HT1080 (cell line): ENCODE measurements around the gene BFAR. TPM values are rescaled to one million over a fixed set of nuclear protein-coding genes. Genes with fewer than 3 reads are reported as not detected.
"Not testable (repeated sequence)": the region's sequence is repeated elsewhere in the genome, so short reads cannot be mapped to it uniquely, and the experiment has no call there.

Experiments used
- DNase-seq: peaks from one replicate; pipeline ENCODE4 v3.0.0-alpha.2; 2015; ENCODE audit warnings: low read depth
- polyA plus RNA-seq, 2 experiments: library from polyadenylated mRNA; depleted of rRNA; stranded (reverse); fragments of >200 nt; gene quantifications; 2 replicates each; pipeline ENCODE4 v1.2.3, GENCODE V29; 2015
- total RNA-seq: library from RNA; depleted of rRNA; stranded (reverse); fragments of >200 nt; shearing (Covaris generic); gene quantifications from 2 replicates; pipeline ENCODE4 v1.2.3, GENCODE V29; 2014; rRNA removed

BFAR gene, protein sequence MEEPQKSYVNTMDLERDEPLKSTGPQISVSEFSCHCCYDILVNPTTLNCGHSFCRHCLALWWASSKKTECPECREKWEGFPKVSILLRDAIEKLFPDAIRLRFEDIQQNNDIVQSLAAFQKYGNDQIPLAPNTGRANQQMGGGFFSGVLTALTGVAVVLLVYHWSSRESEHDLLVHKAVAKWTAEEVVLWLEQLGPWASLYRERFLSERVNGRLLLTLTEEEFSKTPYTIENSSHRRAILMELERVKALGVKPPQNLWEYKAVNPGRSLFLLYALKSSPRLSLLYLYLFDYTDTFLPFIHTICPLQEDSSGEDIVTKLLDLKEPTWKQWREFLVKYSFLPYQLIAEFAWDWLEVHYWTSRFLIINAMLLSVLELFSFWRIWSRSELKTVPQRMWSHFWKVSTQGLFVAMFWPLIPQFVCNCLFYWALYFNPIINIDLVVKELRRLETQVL
- total RNA-seq = 83.2 and 92.3 TPM in 2 replicates
- 98.4 and 101 TPM in 2 replicates for polyA plus RNA-seq (2015; cell fraction: cytosol; rRNA removed)
- polyA plus RNA-seq (2015; cell fraction: nucleus; rRNA removed) = 84.6 and 84.7 TPM in 2 replicates

- peak; percentile 98 for DNase-seq
Measured at GRCh38 chr16:14632693-14633569, at the start of gene BFAR. TSS of gene BFAR (plus strand) at chr16:14632951. CDS start at chr16:14644347, 11,396 bp downstream.

- no peak for DNase-seq
Measured at GRCh38 chr16:14585287-14585686, 47.5 kb upstream of the BFAR start.

DNA sequence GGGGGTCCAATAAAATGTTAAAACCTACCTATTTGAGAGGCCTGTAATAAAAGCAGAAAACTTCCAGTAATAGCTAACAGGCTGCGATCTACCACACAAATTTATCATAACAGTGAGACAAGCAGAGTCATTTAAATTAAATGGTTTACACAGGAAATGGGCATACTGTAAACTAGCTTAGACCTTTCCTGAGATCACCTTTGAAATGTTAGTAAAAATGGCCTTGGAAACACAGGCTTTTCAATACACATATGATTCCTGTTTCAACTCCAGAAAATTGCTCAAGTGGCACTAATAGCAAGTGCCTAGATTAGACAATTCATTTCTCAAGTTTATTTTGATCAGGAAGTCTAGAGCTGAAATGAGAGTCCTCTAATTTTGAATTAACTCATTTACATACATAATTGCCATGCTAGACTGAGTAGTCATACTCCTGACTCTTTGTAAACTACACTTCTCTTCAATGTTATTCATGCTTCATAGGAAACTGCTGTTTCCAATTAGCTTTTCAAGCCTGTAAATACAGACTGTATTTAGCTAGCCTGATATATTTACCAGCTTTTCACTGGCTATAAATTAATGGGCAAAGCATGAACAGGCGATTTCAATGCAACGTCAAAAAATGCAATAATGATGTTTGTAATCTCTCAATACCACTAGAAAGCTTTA, 46.0 kb upstream of the BFAR start:
- no peak for DNase-seq

DNA sequence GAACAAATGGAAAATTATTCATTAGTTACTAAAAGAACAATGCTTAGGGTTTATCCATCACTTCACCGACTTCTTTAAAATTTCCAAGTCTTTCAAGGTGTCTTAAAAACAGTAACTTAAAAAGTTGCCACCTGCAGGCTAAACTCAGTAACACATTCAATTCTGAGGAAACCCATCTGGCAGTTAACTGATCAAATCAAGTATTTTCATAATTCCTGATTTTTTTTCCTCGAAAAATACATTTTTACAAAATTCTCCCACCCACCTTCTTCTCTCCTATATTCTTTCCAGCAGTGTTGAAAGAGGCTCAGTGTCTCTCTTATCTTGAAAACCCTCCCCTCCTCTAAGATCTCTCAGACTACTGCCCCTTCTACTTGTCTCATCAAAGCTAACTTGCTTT, 32.6 kb upstream of the BFAR start:
- DNase-seq = no peak

GRCh38 chr16:14602443-14602963, 30.2 kb upstream of the BFAR start:
- no peak for DNase-seq

DNA sequence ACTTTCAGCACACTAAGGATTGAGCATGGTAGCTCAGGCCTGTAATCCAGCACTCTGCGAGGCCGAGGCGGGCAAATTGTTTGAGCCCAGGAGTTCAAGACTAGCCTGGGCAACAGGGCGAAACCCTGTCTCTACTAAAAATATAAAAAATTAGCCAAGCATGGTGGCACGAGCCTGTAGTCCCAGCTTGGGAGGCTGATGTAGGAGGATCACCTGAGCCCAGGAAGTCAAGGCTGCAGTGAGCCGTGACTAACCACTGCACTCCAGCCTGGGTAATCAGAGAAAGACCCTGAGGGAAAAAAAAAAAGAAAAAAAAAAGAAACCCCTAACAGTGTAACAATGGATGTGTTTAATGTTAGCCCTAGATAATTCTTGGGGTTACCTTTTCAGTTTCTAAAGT, 26.6 kb upstream of the BFAR start:
- DNase-seq = no peak

- DNase-seq = no peak
Measured at GRCh38 chr16:14608111-14608566, 24.6 kb upstream of the BFAR start.

DNA sequence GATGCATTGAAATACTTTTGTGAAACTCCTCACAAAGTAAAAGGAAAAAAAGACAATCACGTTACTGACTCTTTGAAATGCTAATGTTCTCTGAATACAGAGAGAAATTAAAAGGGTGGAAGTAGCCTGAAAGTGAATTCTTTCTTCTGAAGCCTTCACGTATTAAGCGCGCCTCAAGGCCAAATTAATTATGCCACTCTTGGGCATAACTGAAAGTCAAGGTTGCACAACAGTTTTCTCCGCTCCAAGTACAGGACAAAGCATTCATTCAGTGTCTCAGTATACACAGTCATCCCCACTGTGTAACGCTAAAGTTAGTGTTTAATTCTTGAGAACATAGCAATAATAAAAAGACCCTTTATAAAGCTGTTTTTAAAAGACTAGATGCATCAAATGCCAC, 24.1 kb upstream of the BFAR start:
- DNase-seq = no peak

DNA sequence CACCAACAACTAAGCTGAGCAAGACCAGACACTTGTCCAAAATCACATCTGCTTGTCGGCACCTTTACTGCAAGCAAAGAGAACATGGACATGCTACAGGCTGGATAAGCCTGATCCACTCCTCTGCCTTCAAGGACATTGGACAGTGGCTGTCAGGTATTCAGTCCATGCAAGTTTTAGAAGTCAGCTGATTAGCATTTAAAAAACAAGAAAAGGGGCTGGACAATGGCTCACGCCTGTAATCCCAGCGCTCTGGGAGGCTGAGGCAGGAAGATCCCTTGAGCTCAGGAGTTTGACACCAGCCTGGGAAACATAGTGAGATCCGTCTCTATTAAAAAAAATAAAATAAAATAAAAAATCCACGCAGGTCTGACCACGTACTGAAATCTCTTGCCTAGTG, 23.0 kb upstream of the BFAR start:
- DNase-seq = no peak

DNA sequence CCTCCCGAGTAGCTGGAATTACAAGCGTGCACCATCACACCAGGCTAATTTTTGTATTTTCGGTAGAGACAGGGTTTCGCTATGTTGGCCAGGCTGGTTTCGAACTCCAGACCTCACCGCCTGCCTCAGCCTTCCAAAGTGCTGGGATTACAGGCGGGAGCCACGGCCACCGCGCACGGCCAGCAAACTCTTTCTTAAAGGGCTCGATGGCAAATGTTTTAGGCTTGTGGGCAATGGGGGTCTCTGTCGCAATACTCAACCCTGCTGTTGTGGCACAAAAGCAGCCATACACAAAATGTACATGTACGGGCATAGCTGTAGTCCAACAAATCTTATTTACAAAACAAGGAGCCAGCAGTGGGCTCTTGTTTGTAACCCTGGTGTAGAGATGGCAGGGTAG, 21.1 kb upstream of the BFAR start:
- DNase-seq = no peak

- DNase-seq = no peak
Measured at GRCh38 chr16:14613991-14614390, 18.8 kb upstream of the BFAR start.

GRCh38 chr16:14616280-14616679, 16.5 kb upstream of the BFAR start:
- no peak for DNase-seq

- no peak for DNase-seq
Measured at GRCh38 chr16:14618566-14618965, 14.2 kb upstream of the BFAR start.

- DNase-seq = no peak
Measured at GRCh38 chr16:14627078-14627477, 5.7 kb upstream of the BFAR start.

DNA sequence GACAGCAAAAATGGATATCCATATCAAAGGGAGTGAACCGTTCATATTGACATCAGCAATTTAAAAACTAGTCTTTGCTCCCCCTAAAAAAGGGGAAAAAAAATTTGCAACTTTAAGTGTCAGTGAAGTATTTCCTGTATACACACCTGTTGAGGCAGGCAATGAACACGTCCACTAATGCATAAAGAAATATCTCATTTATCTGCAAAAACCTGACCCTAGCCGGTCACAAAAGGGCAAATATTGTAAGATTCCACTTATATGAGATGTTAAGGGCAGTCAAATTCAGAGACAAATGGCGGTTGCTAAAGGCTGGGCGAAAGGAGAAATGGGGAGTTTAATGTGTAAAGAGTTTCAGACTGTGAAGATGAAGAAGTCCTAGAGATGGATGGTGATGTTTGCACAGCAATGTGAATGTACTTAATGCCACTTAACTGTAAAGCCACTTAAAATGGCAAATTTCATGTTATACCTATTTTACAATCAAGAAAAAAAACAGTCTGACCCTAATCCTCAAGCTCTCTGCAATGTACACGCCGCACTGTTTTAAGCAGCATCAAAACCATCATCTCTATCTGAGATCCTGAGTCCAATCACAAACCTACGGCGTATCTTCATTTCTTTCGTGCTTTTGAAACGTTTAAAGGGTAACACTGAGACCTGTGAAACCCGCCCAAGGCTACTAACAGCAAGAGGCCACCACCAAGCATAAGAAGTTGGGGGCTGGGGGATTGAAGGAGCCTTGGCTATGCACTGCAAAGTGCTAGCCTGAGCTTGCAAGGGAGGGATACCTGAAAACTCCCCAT, 3.7 kb upstream of the BFAR start:
- no peak for DNase-seq

DNA sequence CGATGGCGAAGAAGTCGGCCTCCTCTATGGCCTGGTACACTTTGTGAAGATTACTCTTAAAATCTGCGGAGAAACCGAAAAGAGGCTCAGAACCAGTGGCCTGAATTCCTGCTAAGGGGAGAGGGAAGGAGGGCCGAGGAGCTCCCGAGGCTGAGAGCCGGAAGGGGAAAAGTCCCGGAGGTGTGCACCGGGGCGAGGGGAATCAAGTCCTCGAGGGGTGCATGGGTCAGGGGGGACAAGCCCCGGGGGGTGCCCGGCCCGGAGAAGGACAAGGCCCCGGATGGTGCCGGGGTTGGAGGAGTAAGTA, 3.2 kb upstream of the BFAR start:
- peak; percentile 10 for DNase-seq

DNA sequence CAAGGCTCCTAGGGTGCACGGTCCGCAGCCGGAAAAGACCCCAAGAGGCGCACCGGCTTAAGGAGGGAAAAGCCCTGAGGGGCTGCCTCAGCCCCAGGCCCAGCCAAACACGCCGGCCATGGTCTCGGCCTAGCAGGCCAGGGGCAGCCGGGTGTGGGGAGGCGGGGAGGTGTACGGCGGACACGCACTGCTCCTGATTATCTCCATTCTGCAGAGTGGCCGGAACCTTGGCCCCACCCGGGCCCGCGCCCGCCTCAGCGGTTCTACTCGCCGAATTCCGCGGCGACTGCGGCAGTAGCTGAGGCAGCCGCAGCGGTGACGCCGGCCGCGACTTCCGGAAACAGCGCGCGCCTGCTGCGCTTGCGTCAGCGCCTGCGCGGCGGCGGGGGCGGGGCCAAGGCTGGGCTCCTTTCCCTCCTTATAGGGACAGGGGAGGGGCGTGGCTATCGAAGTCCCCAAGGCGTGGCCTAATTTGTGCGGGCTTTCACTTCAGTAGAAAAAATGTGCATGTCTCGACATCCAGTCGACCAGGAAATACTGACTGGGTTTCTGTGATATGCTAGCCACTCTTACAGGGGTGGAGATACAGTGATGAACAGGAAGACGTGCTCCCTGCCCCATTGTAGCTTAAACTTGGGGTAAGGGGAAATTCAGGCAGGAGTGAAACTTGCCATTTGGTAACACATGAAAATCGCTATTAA, 2.7 kb upstream of the BFAR start, which contains the start of gene PARN:
TSS of gene PARN (minus strand) at position 342 of the 701 bp plus-strand sequence. CDS start at position 207, 135 bp downstream.
- peak; percentile 95 for DNase-seq

GRCh38 chr16:14630620-14631330, 2.0 kb upstream of the BFAR start:
- not testable (repeated sequence) for DNase-seq

DNA sequence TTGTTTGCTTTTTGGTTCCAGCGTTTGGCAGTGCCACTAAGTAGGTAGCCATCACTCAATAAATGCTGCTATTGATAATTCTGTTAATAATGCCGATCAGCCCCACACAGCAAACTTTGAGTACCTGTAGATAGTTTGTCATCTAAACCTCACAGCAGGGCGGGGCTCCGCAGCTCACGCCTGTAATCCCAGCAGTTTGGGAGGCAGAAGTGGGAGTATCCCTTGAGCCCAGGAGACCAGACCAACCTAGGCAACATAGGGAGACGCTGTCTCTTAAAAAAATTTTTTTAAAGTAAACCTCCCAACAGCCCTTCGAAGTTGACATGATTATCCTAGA, 1.6 kb downstream of the BFAR start:
- no peak for DNase-seq
